ENCODE data around the gene PXDC1.

DNA sequence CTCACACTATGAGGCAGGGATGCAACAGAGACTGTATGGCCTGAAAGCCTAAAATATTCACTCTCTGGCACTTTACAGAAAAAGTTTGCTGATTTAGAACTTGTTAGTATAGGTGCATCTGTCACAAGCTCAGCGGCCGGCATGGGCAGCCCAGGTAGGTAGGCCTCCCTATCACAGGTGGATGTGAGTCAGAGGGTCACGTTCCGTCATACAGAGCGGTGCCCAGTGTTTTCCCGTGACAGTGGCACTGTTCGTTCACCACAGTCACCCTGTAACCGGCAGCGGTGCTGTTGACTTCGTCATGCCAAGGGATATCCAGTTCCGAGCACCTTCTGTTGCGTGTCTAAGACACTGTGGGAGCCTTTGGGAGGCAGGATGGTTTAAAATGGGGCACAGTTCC lies 32.9 kb upstream of the PXDC1 start:
- TF ChIP-seq, protein P1, sequence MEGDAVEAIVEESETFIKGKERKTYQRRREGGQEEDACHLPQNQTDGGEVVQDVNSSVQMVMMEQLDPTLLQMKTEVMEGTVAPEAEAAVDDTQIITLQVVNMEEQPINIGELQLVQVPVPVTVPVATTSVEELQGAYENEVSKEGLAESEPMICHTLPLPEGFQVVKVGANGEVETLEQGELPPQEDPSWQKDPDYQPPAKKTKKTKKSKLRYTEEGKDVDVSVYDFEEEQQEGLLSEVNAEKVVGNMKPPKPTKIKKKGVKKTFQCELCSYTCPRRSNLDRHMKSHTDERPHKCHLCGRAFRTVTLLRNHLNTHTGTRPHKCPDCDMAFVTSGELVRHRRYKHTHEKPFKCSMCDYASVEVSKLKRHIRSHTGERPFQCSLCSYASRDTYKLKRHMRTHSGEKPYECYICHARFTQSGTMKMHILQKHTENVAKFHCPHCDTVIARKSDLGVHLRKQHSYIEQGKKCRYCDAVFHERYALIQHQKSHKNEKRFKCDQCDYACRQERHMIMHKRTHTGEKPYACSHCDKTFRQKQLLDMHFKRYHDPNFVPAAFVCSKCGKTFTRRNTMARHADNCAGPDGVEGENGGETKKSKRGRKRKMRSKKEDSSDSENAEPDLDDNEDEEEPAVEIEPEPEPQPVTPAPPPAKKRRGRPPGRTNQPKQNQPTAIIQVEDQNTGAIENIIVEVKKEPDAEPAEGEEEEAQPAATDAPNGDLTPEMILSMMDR (conservative IDR thresholded peaks at IDR 0.05; ENCODE audit: low read length), result no peak
- no peak for TF ChIP-seq EZH2phosphoT487 (IDR thresholded peaks at IDR 0.05; ENCODE audit: borderline replicate concordance)

Data from Loucy (cell line).